K562 (cell line): ENCODE measurements around the gene TXNRD2. TPM values are rescaled to one million over a fixed set of nuclear protein-coding genes. Genes with fewer than 3 reads are reported as not detected.

Source experiments
- CHD4 ChIP-seq: fragments of 200-600 bp; sonication (generic); IDR thresholded peaks from 3 replicates; pipeline ENCODE4 v1.6.1; 2012; ENCODE audit warnings: low read depth, mild to moderate bottlenecking, mixed read lengths, low read length, inconsistent platforms; ENCODE audit not compliant: insufficient read depth, insufficient replicate concordance, poor library complexity, severe bottlenecking
- DNMT1 ChIP-seq: fragments of 450-650 bp; IDR thresholded peaks from 2 replicates; pipeline ENCODE4 v1.6.1; 2016; ENCODE audit warnings: antibody characterized with exemption, mild to moderate bottlenecking
- FUS ChIP-seq: fragments of 200-400 bp; formaldehyde crosslinking; optimal IDR thresholded peaks from 2 replicates; pipeline ENCODE3; 2017; ENCODE audit warnings: low read depth, low read length
- HNRNPLL ChIP-seq: fragments of 200-400 bp; formaldehyde crosslinking; IDR thresholded peaks from 2 replicates; pipeline ENCODE4 v1.6.1; 2017; ENCODE audit warnings: low read length, low read depth, mild to moderate bottlenecking; ENCODE audit not compliant: poor library complexity, severe bottlenecking
- MEF2D ChIP-seq: conservative IDR thresholded peaks from 2 replicates; pipeline ENCODE4 v1.6.1; 2016; ENCODE audit warnings: low read depth, missing genetic modification characterization, missing compliant biosample characterization
- MTA1 ChIP-seq: fragments of 450-650 bp; IDR thresholded peaks from 2 replicates; pipeline ENCODE4 v1.6.1; 2017; ENCODE audit warnings: borderline replicate concordance
- POLR2B ChIP-seq: fragments of 450-650 bp; IDR thresholded peaks from 2 replicates; pipeline ENCODE4 v1.6.1; 2018; ENCODE audit warnings: low read depth; ENCODE audit not compliant: partially characterized antibody
- RBM14 ChIP-seq: fragments of 200-400 bp; formaldehyde crosslinking; IDR thresholded peaks from 2 replicates; pipeline ENCODE4 v1.6.1; 2018; ENCODE audit warnings: low read depth, mild to moderate bottlenecking, low read length, moderate library complexity, borderline replicate concordance; ENCODE audit not compliant: insufficient read depth
- SMARCB1 ChIP-seq: IDR thresholded peaks from 2 replicates; pipeline ENCODE4 v1.6.1; 2011; ENCODE audit warnings: improper control_type of control experiment, low read depth; ENCODE audit not compliant: insufficient read length
- ZBTB8A ChIP-seq: fragments of 450-650 bp; IDR thresholded peaks from 2 replicates; pipeline ENCODE4 v1.6.1; 2018; ENCODE audit warnings: mild to moderate bottlenecking, moderate library complexity; ENCODE audit not compliant: partially characterized antibody
- ZC3H11A ChIP-seq: IDR thresholded peaks from 2 replicates; pipeline ENCODE4 v1.6.1; 2012; ENCODE audit warnings: low read depth, low read length, improper control_type of control experiment
- ZFX ChIP-seq: sonication (generic); formaldehyde crosslinking; IDR thresholded peaks from 2 replicates; pipeline ENCODE4 v1.8.0; 2022; ENCODE audit warnings: mild to moderate bottlenecking, missing genetic modification reagents, moderate library complexity
- ZNF175 ChIP-seq: fragments of 200-800 bp; sonication (Bioruptor generic); IDR thresholded peaks from 2 replicates; pipeline ENCODE4 v1.6.1; 2016; ENCODE audit warnings: low read depth, mild to moderate bottlenecking, missing genetic modification characterization, missing compliant biosample characterization
- ZNF239 ChIP-seq: fragments of 250-450 bp; sonication (Bioruptor Pico); IDR thresholded peaks from 2 replicates; pipeline ENCODE4 v1.4.0; 2020; ENCODE audit warnings: mild to moderate bottlenecking
- ZNF274 ChIP-seq: IDR thresholded peaks from 2 replicates; pipeline ENCODE4 v1.6.1; 2011; ENCODE audit warnings: low read depth, mild to moderate bottlenecking, low read length, moderate library complexity, borderline replicate concordance
- ZNF436 ChIP-seq: fragments of 250-450, 450-650 bp; sonication (Bioruptor Pico); formaldehyde crosslinking; IDR thresholded peaks from 2 replicates; pipeline ENCODE4 v1.7.0; 2020; ENCODE audit warnings: mild to moderate bottlenecking
- polyA plus RNA-seq, 8 experiments: library from polyadenylated mRNA; depleted of rRNA in 4 of 8; stranded (reverse) in 5 of 8; unstranded in 3 of 8; fragments of >200 nt; fragmentation: Nextera tagmentation in 2 of 8; fragmentation: Illumina TruSeq in 1 of 8; extraction: Ambion mirVana in 2 of 8; extraction: Trizol in 1 of 8; gene quantifications; 2 replicates each; pipeline versions ENCODE4 v1.2.1 to v1.2.3, GENCODE V29; 2011 to 2014; ENCODE audit warnings: inconsistent platforms in 1 of 8, missing spikeins in 1 of 8
- total RNA-seq, 7 experiments: library from RNA; depleted of rRNA in 6 of 7; stranded (reverse); fragments of >200 nt in 6 of 7; fragmentation: Illumina TruSeq in 2 of 7; extraction: Trizol in 2 of 7; gene quantifications; 2 replicates each; pipeline versions ENCODE4 v1.2.1 to v1.2.3, GENCODE V29; 2011 to 2021; ENCODE audit warnings: low replicate concordance in 1 of 7
- TF ChIP-seq, protein P1 (sequence below): fragments of 250-450 bp; sonication (Bioruptor Pico); IDR thresholded peaks from 2 replicates; pipeline ENCODE4 v1.4.0; 2020; ENCODE audit warnings: mild to moderate bottlenecking
- TF ChIP-seq, protein P2 (sequence below), 3 experiments: fragments of 200-800 bp in 1 of 3; sonication (Bioruptor generic) in 1 of 3; sonication (generic) in 1 of 3; formaldehyde crosslinking in 1 of 3; IDR thresholded peaks; 2 replicates each; pipeline versions ENCODE4 v1.6.1 to v1.8.0; 2016 to 2022; ENCODE audit warnings: mild to moderate bottlenecking in 2 of 3, missing compliant biosample characterization in 2 of 3, missing genetic modification characterization in 2 of 3, missing genetic modification reagents in 1 of 3
- TF ChIP-seq, protein P3 (sequence below): fragments of 450-650 bp; conservative IDR thresholded peaks from 2 replicates; pipeline ENCODE4 v1.6.1; 2016; ENCODE audit warnings: missing genetic modification characterization, low read depth, mild to moderate bottlenecking, missing compliant biosample characterization, moderate library complexity
- TF ChIP-seq, protein P4 (sequence below): fragments of 150-350 bp; conservative IDR thresholded peaks from 2 replicates; pipeline ENCODE4 v1.6.1; 2014; ENCODE audit warnings: low read length

Gene TXNRD2
- total and polyA plus RNA-seq, 9 of the 15 experiments (the other 6 are each of a cell fraction or from before 2014, with no cell fraction given): 3.3 to 80.2 (median 49.4) TPM

DNA sequence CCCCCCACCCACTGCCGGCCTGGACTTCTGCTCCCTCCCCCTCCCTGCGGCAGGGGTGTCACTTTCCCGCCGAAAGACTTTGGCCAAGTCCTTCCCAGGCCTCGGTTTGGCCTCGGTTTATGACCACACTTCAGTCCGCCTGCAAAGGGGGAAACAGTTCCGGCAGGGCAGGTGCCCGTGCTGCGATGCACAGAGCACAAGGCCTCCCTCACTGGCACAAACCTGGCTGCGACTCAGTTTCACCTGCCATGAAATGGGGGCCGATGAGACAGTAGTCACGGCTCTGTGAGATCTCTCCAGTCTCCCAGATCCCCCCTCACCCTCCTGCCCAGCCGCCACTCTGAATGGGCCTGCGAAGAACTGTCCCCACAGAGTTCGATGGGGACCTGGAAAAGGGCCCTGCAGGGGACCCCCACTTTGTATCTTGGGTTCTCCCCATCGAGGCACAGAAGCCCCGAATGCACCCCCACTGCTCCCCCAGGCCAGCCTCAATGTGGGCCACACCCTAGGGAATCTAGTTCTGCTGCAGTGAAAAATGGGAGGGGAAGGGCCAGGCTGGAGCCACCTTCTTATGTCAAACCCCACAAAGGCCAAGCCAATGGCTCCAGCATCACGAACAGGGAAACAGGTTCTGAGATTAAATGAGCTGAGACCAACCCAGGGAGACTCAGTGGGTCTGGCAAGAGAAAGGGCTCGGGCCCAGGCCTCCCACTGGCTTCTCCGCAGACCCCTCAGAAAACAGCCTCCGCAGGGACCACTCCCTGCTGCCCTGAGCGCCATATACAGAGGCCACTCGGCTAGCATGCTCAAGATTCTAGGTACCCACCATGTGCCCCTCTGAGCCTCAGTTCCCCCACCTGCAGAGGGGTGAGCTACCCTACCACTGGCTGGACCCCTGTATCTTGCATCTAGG lies 46.0 kb upstream of the TXNRD2 start (continued):
- TF ChIP-seq MTA1 (no peak), ZNF274 (no peak), SMARCB1 (no peak), CHD4 (peak; percentile 62), FUS (no peak), MEF2D (tag) (no peak; the same call in 1 of the 2 replicates), DNMT1 (no peak), ZFX (CRISPR knock-in tag) (no peak), RBM14 (no peak), ZNF436 (CRISPR knock-in tag) (no peak), POLR2B (no peak), ZBTB8A (no peak), ZNF175 (no peak), HNRNPLL (no peak), ZC3H11A (no peak), ZNF239 (CRISPR knock-in tag) (no peak)
- TF ChIP-seq, protein P1, sequence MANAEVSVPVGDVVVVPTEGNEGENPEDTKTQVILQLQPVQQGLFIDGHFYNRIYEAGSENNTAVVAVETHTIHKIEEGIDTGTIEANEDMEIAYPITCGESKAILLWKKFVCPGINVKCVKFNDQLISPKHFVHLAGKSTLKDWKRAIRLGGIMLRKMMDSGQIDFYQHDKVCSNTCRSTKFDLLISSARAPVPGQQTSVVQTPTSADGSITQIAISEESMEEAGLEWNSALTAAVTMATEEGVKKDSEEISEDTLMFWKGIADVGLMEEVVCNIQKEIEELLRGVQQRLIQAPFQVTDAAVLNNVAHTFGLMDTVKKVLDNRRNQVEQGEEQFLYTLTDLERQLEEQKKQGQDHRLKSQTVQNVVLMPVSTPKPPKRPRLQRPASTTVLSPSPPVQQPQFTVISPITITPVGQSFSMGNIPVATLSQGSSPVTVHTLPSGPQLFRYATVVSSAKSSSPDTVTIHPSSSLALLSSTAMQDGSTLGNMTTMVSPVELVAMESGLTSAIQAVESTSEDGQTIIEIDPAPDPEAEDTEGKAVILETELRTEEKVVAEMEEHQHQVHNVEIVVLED (CRISPR knock-in tag): no peak
- TF ChIP-seq, protein P2, sequence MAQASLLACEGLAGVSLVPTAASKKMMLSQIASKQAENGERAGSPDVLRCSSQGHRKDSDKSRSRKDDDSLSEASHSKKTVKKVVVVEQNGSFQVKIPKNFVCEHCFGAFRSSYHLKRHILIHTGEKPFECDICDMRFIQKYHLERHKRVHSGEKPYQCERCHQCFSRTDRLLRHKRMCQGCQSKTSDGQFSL (CRISPR knock-in tag; IDR thresholded peaks at IDR 0.05): no peak
- TF ChIP-seq, protein P2 (tag; IDR thresholded peaks at IDR 0.05): peak in 1 of 2 experiments; percentile 75; a peak in 1 of 4 replicates
- TF ChIP-seq, protein P3, sequence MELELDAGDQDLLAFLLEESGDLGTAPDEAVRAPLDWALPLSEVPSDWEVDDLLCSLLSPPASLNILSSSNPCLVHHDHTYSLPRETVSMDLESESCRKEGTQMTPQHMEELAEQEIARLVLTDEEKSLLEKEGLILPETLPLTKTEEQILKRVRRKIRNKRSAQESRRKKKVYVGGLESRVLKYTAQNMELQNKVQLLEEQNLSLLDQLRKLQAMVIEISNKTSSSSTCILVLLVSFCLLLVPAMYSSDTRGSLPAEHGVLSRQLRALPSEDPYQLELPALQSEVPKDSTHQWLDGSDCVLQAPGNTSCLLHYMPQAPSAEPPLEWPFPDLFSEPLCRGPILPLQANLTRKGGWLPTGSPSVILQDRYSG (tag): peak; percentile 49; the same call in 1 of the 2 replicates
- TF ChIP-seq, protein P4, sequence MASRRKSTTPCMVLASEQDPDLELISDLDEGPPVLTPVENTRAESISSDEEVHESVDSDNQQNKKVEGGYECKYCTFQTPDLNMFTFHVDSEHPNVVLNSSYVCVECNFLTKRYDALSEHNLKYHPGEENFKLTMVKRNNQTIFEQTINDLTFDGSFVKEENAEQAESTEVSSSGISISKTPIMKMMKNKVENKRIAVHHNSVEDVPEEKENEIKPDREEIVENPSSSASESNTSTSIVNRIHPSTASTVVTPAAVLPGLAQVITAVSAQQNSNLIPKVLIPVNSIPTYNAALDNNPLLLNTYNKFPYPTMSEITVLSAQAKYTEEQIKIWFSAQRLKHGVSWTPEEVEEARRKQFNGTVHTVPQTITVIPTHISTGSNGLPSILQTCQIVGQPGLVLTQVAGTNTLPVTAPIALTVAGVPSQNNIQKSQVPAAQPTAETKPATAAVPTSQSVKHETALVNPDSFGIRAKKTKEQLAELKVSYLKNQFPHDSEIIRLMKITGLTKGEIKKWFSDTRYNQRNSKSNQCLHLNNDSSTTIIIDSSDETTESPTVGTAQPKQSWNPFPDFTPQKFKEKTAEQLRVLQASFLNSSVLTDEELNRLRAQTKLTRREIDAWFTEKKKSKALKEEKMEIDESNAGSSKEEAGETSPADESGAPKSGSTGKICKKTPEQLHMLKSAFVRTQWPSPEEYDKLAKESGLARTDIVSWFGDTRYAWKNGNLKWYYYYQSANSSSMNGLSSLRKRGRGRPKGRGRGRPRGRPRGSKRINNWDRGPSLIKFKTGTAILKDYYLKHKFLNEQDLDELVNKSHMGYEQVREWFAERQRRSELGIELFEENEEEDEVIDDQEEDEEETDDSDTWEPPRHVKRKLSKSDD: 0 out of 2 replicates have a peak, but pooled peaks have one; percentile 54
